Transverse colon (tissue), 4 donors: ENCODE measurements around the gene DIS3L2. TPM values are rescaled to one million over a fixed set of nuclear protein-coding genes. Genes with fewer than 3 reads are reported as not detected.

ENCODE experiments used
- DNase-seq: peaks from one replicate; pipeline ENCODE4 v3.0.0-alpha.2; 2019
- H3K27ac ChIP-seq, 4 donors: fragments of 200-600 bp; sonication (generic); 2 replicates each; pipeline ENCODE4 v1.5.1; 2016 to 2018; ENCODE audit warnings: inconsistent platforms in 4 of 4
- H3K27me3 ChIP-seq: fragments of 200-600 bp; sonication (generic); 2 replicates; pipeline ENCODE4 v1.5.1; 2017; ENCODE audit warnings: inconsistent platforms
- H3K36me3 ChIP-seq, 4 donors: fragments of 200-600 bp; sonication (generic); 2 replicates each; pipeline ENCODE4 v1.5.1; 2017 to 2019; ENCODE audit warnings: inconsistent platforms in 4 of 4
- H3K4me1 ChIP-seq, 4 donors: fragments of 200-600 bp; sonication (generic); 2 replicates each; pipeline ENCODE4 v1.5.1; 2017 to 2020; ENCODE audit warnings: inconsistent platforms in 4 of 4
- H3K4me3 ChIP-seq, 4 donors: fragments of 200-600 bp; sonication (generic); 1 replicate in 1 of 4; 2 replicates in 3 of 4; pipeline versions ENCODE4 v1.5.1 to v1.6.1; 2017 to 2019; ENCODE audit warnings: inconsistent platforms in 4 of 4
- H3K9me3 ChIP-seq, 2 donors: fragments of 200-600 bp; sonication (generic); 2 replicates each; pipeline ENCODE4 v1.5.1; 2017 to 2019; ENCODE audit warnings: inconsistent platforms in 2 of 2
- EP300 ChIP-seq: sonication (generic); formaldehyde crosslinking; IDR thresholded peaks from one replicate; pipeline ENCODE4 v1.6.1; 2017; ENCODE audit warnings: antibody characterized with exemption, low read depth
- POLR2A ChIP-seq: fragments of 450-650 bp; IDR thresholded peaks from one replicate; pipeline ENCODE4 v1.6.1; 2016; ENCODE audit warnings: antibody characterized with exemption, mild to moderate bottlenecking, moderate library complexity
- POLR2AphosphoS5 ChIP-seq, 3 donors: sonication (generic); formaldehyde crosslinking; IDR thresholded peaks; one replicate each; pipeline ENCODE4 v1.6.1; 2016; ENCODE audit warnings: antibody characterized with exemption in 3 of 3
- WGBS, 2 donors: methylation state at CpG; one replicate each; pipeline ENCODE4 v1.1.5; 2018; ENCODE audit warnings: low coverage in 1 of 2; 5-methylcytosine and 5-hydroxymethylcytosine counted together
- in situ Hi-C, 4 donors: fragments of 200-750 bp; cut with MboI; loops; one replicate each; pipeline versions ENCODE4 v1.15.0 to v1.15.1; 2017; ENCODE audit warnings: low sequenced_read_pairs in 3 of 4, low pct_ligation_motif_present in 1 of 4, low pct_unique_long_range_greater_than_20kb in 1 of 4
- intact Hi-C: fragments of 100-400 bp; cut with DNase I; formaldehyde crosslinking; loops from one replicate; pipeline ENCODE4 v1.15.1; 2023; ENCODE audit warnings: low total_unique reads
- total RNA-seq, 4 donors: library from RNA; depleted of rRNA; stranded (reverse); fragments of >200 nt; gene quantifications; one replicate each; pipeline ENCODE4 v1.1.0, GENCODE V29; 2016
- TF ChIP-seq, protein P1 (sequence below), 5 experiments: fragments of 200-600 bp in 3 of 5; fragments of 450-650 bp in 2 of 5; sonication (generic) in 3 of 5; IDR thresholded peaks; 1 replicate in 2 of 5; 2 replicates in 3 of 5; pipeline ENCODE4 v1.5.1; 2016 to 2017; ENCODE audit warnings: antibody characterized with exemption in 5 of 5, inconsistent platforms in 3 of 5, mild to moderate bottlenecking in 2 of 5, moderate library complexity in 1 of 5

Gene DIS3L2
- total RNA-seq, 4 donors from 2014 or later = 24.7 to 99.9 (median 51.2) TPM

DNA sequence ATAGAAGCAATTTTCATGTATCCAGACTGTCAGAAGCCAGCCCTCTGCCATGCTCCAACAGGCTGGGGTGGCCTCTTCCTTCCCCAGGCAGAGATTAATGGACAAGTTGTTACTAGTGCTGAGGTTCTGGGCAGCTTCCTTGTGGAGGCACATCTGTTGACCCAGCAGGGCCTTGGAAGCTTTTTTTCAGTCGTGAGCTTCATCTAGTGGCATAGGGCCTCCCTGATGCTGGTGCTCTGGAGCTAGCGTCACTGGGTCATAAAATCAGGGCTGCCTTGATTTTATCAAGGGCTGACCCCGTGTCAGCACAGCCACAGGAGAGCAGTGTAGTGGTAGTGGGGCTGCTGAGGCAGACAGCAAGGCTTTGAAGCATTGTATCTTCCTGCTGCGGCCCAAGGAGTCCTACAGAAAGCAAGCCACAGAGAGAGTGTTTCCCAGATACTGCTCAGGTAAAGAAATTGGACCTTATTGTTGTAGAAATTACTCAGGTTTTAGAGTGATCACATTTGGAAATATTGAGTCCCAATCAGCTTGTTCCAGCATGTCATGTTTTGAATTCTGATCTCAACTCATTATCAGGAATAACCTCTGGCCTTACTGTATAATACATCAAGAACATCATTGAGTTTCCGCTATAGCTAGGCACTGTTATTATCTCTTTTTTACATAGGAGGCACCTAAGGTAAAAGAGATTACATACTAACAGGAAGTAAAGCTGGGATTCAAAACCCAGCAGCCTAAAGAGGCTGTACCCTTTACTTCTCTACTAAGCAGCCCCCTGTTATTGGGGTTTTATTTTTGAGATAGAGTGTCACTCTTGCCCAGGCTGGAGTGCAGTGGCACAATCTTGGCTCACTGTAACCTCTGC, 324.7 kb downstream of the DIS3L2 start:
- Histone ChIP-seq H3K9me3 (no peaks in the 10 kb centered on the region), H3K27ac (no peak overlapping the region), H3K36me3 (no peaks in the 10 kb centered on the region), H3K27me3 (no peaks in the 10 kb centered on the region), H3K4me1 (no peaks in the 10 kb centered on the region), H3K4me3 (no peak overlapping the region)
- DNase-seq = no peak
- in situ Hi-C loops (no loop called here), intact Hi-C loops (no loop called here)
- TF ChIP-seq, protein P1, sequence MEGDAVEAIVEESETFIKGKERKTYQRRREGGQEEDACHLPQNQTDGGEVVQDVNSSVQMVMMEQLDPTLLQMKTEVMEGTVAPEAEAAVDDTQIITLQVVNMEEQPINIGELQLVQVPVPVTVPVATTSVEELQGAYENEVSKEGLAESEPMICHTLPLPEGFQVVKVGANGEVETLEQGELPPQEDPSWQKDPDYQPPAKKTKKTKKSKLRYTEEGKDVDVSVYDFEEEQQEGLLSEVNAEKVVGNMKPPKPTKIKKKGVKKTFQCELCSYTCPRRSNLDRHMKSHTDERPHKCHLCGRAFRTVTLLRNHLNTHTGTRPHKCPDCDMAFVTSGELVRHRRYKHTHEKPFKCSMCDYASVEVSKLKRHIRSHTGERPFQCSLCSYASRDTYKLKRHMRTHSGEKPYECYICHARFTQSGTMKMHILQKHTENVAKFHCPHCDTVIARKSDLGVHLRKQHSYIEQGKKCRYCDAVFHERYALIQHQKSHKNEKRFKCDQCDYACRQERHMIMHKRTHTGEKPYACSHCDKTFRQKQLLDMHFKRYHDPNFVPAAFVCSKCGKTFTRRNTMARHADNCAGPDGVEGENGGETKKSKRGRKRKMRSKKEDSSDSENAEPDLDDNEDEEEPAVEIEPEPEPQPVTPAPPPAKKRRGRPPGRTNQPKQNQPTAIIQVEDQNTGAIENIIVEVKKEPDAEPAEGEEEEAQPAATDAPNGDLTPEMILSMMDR (IDR thresholded peaks at IDR 0.05) = no peak
- TF ChIP-seq EP300 (no peak), POLR2AphosphoS5 (IDR thresholded peaks at IDR 0.05) (no peak), POLR2A (no peak)
- 82 to 100% methylated on average over 1 to 5 of the region's 5 CpGs for WGBS, 2 donors

DNA sequence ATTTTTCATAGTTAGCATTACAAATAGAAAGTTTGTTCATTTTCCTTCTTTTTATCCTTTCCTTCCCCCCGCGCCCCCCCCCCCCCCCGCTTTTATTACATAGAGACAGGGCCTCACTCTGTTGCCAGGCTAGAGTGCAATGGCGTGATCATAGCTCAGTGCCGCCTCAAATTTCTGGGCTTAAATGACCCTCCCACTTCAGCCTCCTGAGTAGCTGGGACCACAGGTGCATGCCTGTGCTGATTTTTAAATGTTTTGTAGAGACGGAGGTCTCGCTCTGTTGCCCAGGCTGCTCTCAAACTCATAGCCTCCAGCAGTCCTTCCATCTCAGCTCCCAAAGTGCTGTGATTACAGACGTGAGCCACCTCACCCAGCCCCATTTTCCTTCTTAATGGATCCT, 325.8 kb downstream of the DIS3L2 start:
- no peaks in the 10 kb centered on the region for H3K36me3 ChIP-seq
- H3K4me1 ChIP-seq = no peaks in the 10 kb centered on the region
- TF ChIP-seq EP300 (no peak), POLR2A (no peak), POLR2AphosphoS5 (IDR thresholded peaks at IDR 0.05) (no peak)
- TF ChIP-seq, protein P1 (IDR thresholded peaks at IDR 0.05) = no peak
- H3K4me3 ChIP-seq = no peak overlapping the region
- no peaks in the 10 kb centered on the region for H3K27me3 ChIP-seq
- intact Hi-C loops (no loop called here), in situ Hi-C loops (no loop called here)
- WGBS, 2 donors = 93 to 96% methylated on average over 6 of the region's 8 CpGs
- no peaks in the 10 kb centered on the region for H3K9me3 ChIP-seq
- no peak overlapping the region for H3K27ac ChIP-seq
- no peak for DNase-seq

DNA sequence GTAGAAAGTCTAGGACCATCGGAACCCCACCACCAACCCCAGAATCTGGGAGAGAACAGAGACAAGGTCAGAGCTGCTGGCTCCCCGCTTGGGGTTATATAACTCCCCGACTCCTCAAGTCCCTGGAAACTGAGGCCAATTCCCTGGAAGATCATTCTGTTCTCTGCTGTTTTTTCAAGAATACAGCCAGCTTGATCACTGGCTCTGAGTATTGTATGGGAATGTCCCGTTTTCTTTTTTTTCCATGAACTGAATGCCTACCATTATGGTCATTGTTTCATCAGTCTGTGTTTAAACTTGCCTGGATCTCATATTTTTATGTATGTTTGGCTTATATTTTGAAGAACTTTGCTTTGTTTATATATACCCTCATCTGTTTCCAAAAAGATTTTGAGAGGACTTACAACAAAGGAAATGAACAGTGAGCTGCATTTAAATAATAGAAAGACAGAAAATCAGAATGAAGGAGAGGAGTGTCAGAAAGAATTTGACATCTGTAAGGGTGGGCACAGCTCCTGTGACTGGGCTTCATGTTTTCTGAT, 327.0 kb downstream of the DIS3L2 start:
- no peaks in the 10 kb centered on the region for H3K9me3 ChIP-seq
- no peak for DNase-seq
- no peak overlapping the region for H3K27ac ChIP-seq
- no peaks in the 10 kb centered on the region for H3K27me3 ChIP-seq
- no peaks in the 10 kb centered on the region for H3K36me3 ChIP-seq
- H3K4me1 ChIP-seq = no peaks in the 10 kb centered on the region
- intact Hi-C loops = no loop called here
- no peak overlapping the region for H3K4me3 ChIP-seq
- in situ Hi-C loops = no loop called here
- WGBS, 2 donors = 78 to 100% methylated on average over 3 to 4 of the region's 4 CpGs
- TF ChIP-seq POLR2AphosphoS5 (IDR thresholded peaks at IDR 0.05) (no peak), EP300 (no peak), POLR2A (no peak)
- TF ChIP-seq, protein P1 (IDR thresholded peaks at IDR 0.05) = no peak

DNA sequence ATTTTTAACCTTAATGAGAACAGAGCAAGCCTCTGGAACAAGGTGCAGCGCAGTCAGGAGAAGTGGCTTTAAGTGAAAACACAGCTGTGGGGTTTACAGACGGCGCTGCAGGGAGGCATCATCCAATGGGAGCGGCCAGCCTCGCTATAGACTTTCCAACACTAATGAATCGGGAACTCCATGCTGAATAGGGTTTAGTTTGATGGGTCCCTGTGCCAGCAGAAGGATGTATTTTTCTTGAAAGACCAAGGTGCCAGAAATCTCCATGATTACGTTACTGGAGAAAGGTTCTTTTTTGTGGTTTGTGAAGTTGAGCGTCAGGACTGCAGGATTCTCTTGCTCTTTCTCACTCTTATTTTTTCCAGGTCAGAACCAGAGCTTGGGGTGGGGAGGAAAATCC, 329.2 kb downstream of the DIS3L2 start:
- intact Hi-C loops (no loop called here), in situ Hi-C loops (no loop called here)
- Histone ChIP-seq H3K27ac (no peak overlapping the region), H3K27me3 (no peaks in the 10 kb centered on the region), H3K4me1 (no peaks in the 10 kb centered on the region), H3K9me3 (no peaks in the 10 kb centered on the region), H3K4me3 (no peak overlapping the region), H3K36me3 (no peaks in the 10 kb centered on the region)
- TF ChIP-seq POLR2A = no peak
- TF ChIP-seq POLR2AphosphoS5 (IDR thresholded peaks at IDR 0.05) = no peak
- TF ChIP-seq EP300 = no peak
- TF ChIP-seq, protein P1 (IDR thresholded peaks at IDR 0.05) = no peak
- DNase-seq = no peak
- WGBS, 2 donors = 93 to 100% methylated on average over 1 to 8 of the region's 8 CpGs
